Measurements from ENCODE around the gene ADA. TPM values are rescaled to one million over a fixed set of nuclear protein-coding genes. Genes with fewer than 3 reads are reported as not detected.
"Not testable (repeated sequence)": the region's sequence is repeated elsewhere in the genome, so short reads cannot be mapped to it uniquely, and the experiment has no call there.

ADA gene
- total RNA-seq: 96.7 TPM

GRCh38 chr20:44651684-44652423 lies at the start of gene ADA:
ADA (minus strand) TSS chr20:44651699; CDS start chr20:44651607, 92 bp downstream.
- DNase-seq (ENCODE audit: low read depth in 2 of 3, low spot score in 2 of 3): peak in 2 of 3 donors; percentile 45 to 59

GRCh38 chr20:44700306-44700705 lies 48.8 kb upstream of the ADA start:
- no peak for DNase-seq (ENCODE audit: low read depth in 2 of 3, low spot score in 2 of 3)

- DNase-seq (ENCODE audit: low read depth in 2 of 3, low spot score in 2 of 3): no peak
Measured at GRCh38 chr20:44698351-44698750, 46.9 kb upstream of the ADA start.

- not testable (repeated sequence) for DNase-seq (ENCODE audit: low read depth in 2 of 3, low spot score in 2 of 3)
Measured at GRCh38 chr20:44697041-44697440, 45.5 kb upstream of the ADA start.

- DNase-seq (ENCODE audit: low read depth in 2 of 3, low spot score in 2 of 3): no peak
Measured at GRCh38 chr20:44696315-44696714, 44.8 kb upstream of the ADA start.

- no peak for DNase-seq (ENCODE audit: low read depth in 2 of 3, low spot score in 2 of 3)
Measured at GRCh38 chr20:44695674-44696300, 44.3 kb upstream of the ADA start.

GRCh38 chr20:44695295-44695673 lies 43.8 kb upstream of the ADA start:
- DNase-seq (ENCODE audit: low read depth in 2 of 3, low spot score in 2 of 3): no peak

GRCh38 chr20:44694159-44694558 lies 42.7 kb upstream of the ADA start:
- no peak for DNase-seq (ENCODE audit: low read depth in 2 of 3, low spot score in 2 of 3)

- no peak for DNase-seq (ENCODE audit: low read depth in 2 of 3, low spot score in 2 of 3)
Measured at GRCh38 chr20:44693627-44694026, 42.1 kb upstream of the ADA start.

GRCh38 chr20:44692932-44693480 lies 41.5 kb upstream of the ADA start:
- no peak for DNase-seq (ENCODE audit: low read depth in 2 of 3, low spot score in 2 of 3)

GRCh38 chr20:44691424-44692423 lies 40.2 kb upstream of the ADA start:
- no peak for DNase-seq (ENCODE audit: low read depth in 2 of 3, low spot score in 2 of 3)

- DNase-seq (ENCODE audit: low read depth in 2 of 3, low spot score in 2 of 3): no peak
Measured at GRCh38 chr20:44690781-44691423, 39.4 kb upstream of the ADA start.

- no peak for DNase-seq (ENCODE audit: low read depth in 2 of 3, low spot score in 2 of 3)
Measured at GRCh38 chr20:44689809-44690208, 38.3 kb upstream of the ADA start.

GRCh38 chr20:44688053-44688625 lies 36.6 kb upstream of the ADA start:
- no peak for DNase-seq (ENCODE audit: low read depth in 2 of 3, low spot score in 2 of 3)

GRCh38 chr20:44686934-44687333 lies 35.4 kb upstream of the ADA start:
- DNase-seq (ENCODE audit: low read depth in 2 of 3, low spot score in 2 of 3): no peak

GRCh38 chr20:44684047-44684967 lies 32.8 kb upstream of the ADA start:
- DNase-seq (ENCODE audit: low read depth in 2 of 3, low spot score in 2 of 3): no peak

GRCh38 chr20:44683263-44684046 lies 32.0 kb upstream of the ADA start:
- peak; percentile 9 to 74 (median 52) for DNase-seq (ENCODE audit: low read depth in 2 of 3, low spot score in 2 of 3)
